CMK (cell line): Measurements from ENCODE around the gene PSMD1.
"Not testable (repeated sequence)": the region's sequence is repeated elsewhere in the genome, so short reads cannot be mapped to it uniquely, and the experiment has no call there.

Source experiments
- DNase-seq: peaks from one replicate; pipeline ENCODE4 v3.0.0-alpha.2; 2010; ENCODE audit warnings: low read depth

Gene PSMD1

DNA sequence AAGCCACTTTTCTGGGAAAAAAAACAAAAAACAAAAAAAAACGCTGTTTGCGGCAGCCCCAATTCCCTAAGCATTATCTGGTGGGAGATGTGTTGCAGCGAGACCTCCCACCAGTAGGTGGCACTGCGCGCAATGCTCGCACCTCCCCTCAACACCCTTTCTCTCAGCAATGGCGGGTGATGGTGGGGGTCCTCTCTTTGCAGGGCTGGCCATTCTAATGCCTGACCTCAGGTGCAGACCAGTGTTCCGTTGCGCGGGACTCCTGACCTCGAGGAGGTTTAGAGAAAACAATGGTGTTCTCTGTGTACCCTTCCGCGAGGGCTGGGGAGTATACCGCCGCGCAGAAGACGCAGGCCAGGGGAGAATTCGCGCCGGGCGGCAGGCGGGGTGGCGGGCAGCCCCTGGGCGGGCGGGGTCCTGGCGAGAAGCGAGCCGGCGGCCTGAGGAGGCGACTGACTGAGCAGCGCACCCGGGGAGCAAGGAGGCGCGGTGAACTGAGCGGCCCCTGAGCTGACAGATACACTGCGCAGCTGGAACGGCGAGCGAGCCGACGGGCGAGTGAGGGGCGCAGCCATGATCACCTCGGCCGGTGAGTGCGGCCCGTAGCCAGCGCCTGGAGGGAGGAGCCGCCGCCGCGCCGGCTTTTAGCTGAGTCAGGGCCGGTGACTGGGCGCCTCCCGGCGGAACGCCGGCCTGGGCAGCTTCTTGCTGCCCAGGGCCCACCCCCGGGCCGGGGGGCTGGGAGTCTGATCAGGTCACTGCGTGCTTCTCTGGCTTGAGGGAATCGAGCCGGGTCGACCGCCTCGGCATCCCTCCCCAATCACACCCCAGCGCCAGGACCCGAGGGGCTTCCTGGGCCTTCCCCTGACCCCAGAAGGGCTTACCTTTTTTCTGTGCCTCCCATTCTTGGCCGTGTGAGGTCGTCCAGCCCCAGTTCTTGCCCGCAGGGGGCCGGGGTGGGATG lies at the start of gene PSMD1:
TSS of gene PSMD1 (plus strand) at position 415 of the 964 bp plus-strand sequence. CDS start at position 574, 159 bp downstream.
- DNase-seq, result peak; percentile 84

DNA sequence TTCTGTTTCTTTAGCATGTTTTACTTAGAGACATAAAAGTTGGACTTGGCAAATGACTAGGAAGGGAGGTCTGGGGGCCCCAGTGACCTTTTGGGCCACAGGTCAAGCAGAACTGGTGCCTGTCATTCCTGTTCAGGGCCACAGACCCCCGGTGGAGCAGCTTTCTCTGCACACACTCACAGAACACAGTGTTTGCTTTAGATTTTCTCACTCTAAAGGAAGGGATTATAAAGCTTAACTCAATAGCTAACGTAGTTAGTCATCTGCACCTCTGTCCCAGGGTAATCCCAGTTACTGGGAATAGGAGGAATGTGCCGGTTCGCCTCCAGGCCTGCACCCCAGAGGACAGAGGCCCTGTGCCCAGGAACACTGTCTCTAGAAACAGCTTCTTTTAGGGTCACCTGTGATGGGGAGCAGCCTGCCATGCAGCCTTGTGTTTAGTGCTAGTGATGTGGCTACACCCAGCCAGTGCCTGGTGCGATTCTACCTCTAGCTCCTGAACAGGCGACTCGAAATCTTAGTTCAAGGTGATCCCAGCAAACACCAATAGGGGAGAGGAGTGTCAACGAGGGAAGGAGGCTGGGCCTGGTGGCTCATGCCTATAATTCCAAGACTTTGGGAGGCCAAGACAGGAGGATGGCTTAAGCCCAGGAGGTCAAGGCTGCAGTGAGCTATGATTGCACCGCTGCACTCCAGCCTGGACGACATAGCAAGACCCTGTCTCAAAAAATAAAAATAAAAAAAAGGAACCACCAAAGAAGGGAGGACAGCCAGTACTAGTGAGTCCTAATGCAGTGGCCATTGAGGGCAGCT lies 49.2 kb upstream of the PSMD1 start:
- no peak for DNase-seq

DNA sequence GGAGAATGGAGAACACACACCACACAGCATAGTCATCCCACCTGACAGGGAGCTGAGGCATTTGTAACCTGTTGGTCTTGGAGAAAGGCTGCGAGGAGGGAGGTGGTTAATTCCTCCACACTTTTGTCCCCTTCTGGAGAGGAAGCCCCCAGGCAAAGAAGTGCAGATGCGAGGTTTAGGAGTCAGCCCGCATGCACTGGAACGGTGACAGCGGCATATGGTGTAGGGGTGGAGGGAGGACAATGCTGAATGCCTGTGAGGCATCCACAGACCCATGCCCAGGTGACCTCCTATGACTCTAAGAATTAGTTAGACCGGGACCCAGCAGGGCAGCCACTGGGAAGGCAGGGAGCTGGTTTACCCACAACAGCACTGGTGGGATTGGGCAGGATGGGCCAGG lies 48.5 kb upstream of the PSMD1 start:
- no peak for DNase-seq

DNA sequence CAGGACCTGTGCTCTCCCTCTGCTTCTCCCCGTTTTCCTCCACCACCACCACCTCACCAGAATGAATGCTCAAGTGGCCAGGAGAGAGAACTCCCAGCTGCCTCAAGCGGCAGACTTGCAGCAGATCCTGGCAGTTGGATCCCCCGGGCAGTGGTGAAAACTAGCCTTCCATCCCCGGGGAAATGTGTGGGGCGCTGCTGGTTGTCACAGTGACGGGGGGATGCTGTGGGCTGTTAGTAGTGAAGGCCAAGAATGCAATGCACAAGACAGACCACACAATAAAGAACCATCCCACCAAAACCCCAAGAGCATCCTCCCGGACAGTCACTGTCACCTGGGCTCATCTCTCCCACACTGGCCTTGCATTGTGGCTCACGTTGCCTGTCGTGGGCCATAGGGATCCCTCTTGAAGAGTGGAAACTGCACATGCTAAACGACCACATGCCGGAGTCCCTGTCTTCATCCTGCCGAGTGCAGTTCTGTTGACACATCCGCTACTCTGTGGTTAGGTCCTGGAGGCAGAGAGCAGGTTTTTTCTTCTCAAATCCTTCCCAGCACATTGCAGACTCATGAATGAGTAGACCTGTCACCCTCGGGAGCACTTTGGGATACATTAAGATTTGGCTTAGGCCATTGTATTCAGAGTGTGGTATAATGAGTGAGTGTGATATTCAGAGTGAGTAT lies 47.3 kb upstream of the PSMD1 start:
- no peak for DNase-seq

GRCh38 chr2:231010201-231010730 lies 46.4 kb upstream of the PSMD1 start:
- DNase-seq, result no peak

- DNase-seq, result no peak
Measured at GRCh38 chr2:231011526-231011925, 45.1 kb upstream of the PSMD1 start.

DNA sequence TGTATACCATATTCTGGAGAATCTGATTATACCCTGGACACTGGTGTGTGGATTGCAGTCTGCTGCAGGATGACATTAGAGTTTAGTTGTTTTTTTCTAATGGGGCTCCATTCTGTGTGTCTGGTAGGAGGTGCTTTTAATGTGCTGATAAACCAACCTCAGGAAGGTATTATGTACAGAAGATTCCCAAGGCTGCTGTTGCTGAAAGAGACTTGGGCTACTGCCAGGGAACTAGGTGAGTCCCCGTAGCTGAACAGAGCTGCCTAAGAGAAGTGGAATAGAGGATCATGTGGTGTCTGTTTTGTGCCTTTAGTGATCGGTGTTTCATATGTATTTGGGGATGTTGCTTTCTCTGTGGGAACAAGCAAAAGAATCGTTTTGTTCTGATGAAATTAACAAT lies 44.2 kb upstream of the PSMD1 start:
- no peak for DNase-seq

- DNase-seq, result no peak
Measured at GRCh38 chr2:231013820-231014219, 42.8 kb upstream of the PSMD1 start.

- DNase-seq, result no peak
Measured at GRCh38 chr2:231015478-231015877, 41.2 kb upstream of the PSMD1 start.

GRCh38 chr2:231015926-231016325 lies 40.7 kb upstream of the PSMD1 start:
- no peak for DNase-seq

- DNase-seq, result no peak
Measured at GRCh38 chr2:231016566-231017230, 40.0 kb upstream of the PSMD1 start.

- DNase-seq, result peak; percentile 35
Measured at GRCh38 chr2:231017231-231017598, 39.5 kb upstream of the PSMD1 start.

DNA sequence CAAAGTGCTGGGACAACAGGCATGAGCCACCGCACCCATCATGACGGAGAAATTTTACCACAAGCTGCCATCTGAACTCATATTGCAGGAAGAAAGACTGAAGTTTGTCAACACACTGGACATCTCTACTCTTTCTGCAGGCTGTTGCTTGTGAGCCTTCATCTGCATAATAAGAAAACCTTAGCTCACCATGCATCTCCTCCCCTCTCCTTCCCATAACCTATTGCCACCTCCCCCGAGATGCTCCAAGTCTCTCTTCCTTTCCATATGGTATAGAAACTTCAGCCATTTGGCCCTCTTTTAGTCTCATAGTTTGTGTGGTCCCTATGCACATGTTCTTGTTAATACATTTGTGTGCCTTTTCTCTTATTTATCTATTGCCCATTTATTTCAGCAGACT lies 38.5 kb upstream of the PSMD1 start:
- no peak for DNase-seq

- not testable (repeated sequence) for DNase-seq
Measured at GRCh38 chr2:231025059-231025458, 31.6 kb upstream of the PSMD1 start.

DNA sequence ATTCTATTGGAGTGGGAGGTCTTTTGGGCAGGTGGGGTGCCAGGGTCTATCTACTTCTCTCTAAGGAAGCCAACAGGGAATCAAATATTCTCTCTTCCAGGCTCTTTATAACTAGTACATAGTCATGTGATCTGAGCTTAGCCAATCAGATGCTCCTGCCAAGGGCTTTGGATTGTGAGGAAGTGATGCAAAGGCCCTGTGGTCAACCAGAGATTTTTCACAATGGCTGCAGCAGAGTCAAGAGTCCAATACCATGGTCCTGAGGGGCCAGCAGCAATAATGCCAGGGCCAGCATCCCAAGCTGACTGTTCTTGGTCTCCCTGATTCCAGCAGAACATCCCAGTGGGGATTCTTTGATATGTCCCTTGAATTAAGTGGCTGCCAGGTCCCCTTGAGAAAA lies 27.8 kb upstream of the PSMD1 start:
- DNase-seq, result no peak

DNA sequence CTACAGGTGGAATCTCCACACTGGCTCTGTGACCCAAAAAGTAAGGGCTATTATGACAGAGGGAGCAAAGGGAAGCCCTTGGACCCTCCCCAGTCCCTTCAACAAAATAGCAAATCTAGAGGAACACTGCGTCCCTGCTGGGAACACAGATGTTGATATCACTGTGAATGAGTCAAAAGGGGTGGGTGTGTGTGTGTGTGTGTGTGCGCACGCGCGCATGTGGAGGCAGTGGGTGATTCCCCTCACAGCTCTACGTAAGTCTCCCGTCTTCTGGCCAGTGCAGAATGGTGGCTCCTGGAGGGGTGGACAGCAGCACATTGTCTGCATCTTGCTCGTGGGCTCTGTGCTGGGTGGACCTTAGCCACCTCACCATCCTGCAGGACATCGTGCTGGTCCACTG lies 27.1 kb upstream of the PSMD1 start:
- no peak for DNase-seq

GRCh38 chr2:231030725-231031124 lies 25.9 kb upstream of the PSMD1 start:
- DNase-seq, result no peak

- DNase-seq, result no peak
Measured at GRCh38 chr2:231032575-231033140, 24.0 kb upstream of the PSMD1 start.

DNA sequence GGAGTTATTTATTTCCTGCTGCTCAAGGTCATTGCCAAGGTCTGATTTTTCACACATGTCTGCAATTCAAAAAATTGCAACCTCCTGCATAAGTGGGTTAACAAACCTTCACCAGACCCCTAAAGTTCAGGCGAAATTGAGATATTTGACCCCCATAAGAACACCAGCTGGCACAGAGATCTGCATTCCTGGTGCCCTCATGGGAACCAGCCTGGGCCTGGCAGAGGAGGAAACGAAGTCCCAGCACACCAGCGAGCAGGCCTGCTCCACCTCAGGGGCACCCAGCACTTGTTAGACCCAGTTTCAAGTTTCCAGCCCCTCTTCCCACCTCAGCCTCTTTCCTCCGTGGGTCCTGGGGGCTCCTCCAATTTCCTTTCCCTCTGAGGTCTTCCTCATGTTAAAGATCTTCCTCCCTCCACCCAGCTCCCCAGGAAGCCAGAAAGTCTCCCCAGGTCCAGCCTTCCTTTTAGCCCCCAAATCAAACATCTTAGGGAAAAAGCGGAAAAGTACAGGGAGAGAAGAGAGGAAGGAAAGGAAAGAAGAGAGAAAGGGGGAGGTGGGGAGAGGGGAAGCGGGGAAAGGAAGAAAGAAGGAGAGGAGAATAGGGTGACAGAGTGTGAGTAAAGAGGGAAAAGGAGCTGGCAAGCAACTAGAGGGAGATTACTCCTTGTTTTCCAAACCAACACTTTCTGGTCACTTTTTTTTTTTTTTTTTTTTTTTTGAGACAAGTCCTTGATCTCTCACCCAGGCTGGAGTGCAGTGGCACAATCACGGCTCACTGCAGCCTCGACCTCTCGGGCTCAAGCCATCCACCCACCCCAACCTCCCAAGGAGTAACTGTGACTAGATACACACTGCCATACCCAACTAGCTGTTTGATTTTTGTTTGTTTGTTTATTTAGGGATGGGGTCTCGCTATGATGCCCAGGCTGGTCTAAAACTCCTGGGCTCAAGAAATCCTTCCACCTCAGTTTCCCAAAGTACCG lies 23.2 kb upstream of the PSMD1 start:
- DNase-seq, result no peak

GRCh38 chr2:231034291-231034882 lies 22.3 kb upstream of the PSMD1 start:
- no peak for DNase-seq
